Panc1 (cell line): Measurements from ENCODE around the gene SNX24.

Experiments used
- POLR2AphosphoS5 ChIP-seq: IDR thresholded peaks from 2 replicates; pipeline ENCODE4 v1.6.1; 2012; ENCODE audit warnings: mild to moderate bottlenecking, low read depth, low read length, moderate library complexity
- SIN3A ChIP-seq: IDR thresholded peaks from 2 replicates; pipeline ENCODE4 v1.6.1; 2012; ENCODE audit warnings: low read depth, mild to moderate bottlenecking, low read length, moderate library complexity, borderline replicate concordance; ENCODE audit not compliant: insufficient read depth
- TCF7L2 ChIP-seq: IDR thresholded peaks from 2 replicates; pipeline ENCODE4 v1.6.1; 2011; ENCODE audit warnings: mild to moderate bottlenecking, low read depth, low read length, inconsistent platforms
- TF ChIP-seq, protein P1 (sequence below): fragments of 450-650 bp; IDR thresholded peaks from 2 replicates; pipeline ENCODE4 v1.5.1; 2017; ENCODE audit warnings: mild to moderate bottlenecking
- TF ChIP-seq, protein P2 (sequence below), 2 experiments: IDR thresholded peaks; 2 replicates each; pipeline ENCODE4 v1.6.1; 2011 to 2012; ENCODE audit warnings: low read depth in 2 of 2, control low read depth in 1 of 2, low read length in 1 of 2, mild to moderate bottlenecking in 1 of 2, moderate library complexity in 1 of 2; ENCODE audit not compliant: insufficient read depth in 1 of 2

DNA sequence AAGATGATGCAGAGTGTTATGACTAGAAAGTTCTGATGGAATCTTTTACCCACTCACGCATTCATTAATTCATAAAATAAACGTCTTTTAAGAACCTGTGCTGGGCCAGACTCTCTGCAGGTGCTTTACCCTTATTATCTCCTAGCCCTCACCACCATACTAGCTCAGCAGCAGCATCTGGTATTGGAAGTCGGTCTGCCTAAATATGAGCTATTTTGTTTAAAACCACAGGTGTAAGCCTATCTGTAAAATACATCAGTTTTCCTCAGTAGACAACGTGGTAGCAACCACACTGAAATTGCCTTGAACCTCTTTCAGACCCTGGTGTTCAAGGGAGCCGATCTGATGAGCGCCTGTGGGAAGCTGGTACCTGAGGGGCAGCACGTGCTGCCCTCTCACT is 121.7 kb downstream of the SNX24 start:
- TF ChIP-seq, protein P1, sequence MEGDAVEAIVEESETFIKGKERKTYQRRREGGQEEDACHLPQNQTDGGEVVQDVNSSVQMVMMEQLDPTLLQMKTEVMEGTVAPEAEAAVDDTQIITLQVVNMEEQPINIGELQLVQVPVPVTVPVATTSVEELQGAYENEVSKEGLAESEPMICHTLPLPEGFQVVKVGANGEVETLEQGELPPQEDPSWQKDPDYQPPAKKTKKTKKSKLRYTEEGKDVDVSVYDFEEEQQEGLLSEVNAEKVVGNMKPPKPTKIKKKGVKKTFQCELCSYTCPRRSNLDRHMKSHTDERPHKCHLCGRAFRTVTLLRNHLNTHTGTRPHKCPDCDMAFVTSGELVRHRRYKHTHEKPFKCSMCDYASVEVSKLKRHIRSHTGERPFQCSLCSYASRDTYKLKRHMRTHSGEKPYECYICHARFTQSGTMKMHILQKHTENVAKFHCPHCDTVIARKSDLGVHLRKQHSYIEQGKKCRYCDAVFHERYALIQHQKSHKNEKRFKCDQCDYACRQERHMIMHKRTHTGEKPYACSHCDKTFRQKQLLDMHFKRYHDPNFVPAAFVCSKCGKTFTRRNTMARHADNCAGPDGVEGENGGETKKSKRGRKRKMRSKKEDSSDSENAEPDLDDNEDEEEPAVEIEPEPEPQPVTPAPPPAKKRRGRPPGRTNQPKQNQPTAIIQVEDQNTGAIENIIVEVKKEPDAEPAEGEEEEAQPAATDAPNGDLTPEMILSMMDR: no peak
- TF ChIP-seq, protein P2, sequence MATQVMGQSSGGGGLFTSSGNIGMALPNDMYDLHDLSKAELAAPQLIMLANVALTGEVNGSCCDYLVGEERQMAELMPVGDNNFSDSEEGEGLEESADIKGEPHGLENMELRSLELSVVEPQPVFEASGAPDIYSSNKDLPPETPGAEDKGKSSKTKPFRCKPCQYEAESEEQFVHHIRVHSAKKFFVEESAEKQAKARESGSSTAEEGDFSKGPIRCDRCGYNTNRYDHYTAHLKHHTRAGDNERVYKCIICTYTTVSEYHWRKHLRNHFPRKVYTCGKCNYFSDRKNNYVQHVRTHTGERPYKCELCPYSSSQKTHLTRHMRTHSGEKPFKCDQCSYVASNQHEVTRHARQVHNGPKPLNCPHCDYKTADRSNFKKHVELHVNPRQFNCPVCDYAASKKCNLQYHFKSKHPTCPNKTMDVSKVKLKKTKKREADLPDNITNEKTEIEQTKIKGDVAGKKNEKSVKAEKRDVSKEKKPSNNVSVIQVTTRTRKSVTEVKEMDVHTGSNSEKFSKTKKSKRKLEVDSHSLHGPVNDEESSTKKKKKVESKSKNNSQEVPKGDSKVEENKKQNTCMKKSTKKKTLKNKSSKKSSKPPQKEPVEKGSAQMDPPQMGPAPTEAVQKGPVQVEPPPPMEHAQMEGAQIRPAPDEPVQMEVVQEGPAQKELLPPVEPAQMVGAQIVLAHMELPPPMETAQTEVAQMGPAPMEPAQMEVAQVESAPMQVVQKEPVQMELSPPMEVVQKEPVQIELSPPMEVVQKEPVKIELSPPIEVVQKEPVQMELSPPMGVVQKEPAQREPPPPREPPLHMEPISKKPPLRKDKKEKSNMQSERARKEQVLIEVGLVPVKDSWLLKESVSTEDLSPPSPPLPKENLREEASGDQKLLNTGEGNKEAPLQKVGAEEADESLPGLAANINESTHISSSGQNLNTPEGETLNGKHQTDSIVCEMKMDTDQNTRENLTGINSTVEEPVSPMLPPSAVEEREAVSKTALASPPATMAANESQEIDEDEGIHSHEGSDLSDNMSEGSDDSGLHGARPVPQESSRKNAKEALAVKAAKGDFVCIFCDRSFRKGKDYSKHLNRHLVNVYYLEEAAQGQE (IDR thresholded peaks at IDR 0.05; ENCODE audit: insufficient read depth in 1 of 2, low read depth in 2 of 2, low read length in 1 of 2): no peak
- TF ChIP-seq POLR2AphosphoS5 (no peak), SIN3A (no peak), TCF7L2 (no peak)
